Measurements from ENCODE around the gene SNRNP27.

The SNRNP27 gene

DNA sequence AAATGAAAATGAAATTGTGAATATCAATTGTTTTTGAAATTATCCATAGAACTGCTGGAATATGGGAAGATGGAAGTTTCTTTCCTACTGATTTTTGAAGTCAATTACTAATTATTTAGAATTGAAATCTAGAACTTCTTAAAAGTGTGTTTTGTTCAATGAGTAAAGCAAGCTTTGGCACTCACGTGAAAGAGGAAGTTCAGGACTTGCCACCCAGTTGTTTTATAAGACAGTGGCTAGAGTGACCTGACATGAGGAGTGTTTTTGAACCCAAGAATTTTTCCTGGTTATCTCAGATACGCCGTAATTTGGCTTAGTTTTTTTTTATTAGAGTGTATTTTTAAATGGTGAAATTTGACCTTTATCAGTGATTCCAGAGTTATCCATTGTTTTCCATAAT is 24.6 kb downstream of the SNRNP27 start:
- H3K4me3 ChIP-seq (ENCODE audit: low read length): no peak overlapping the region
- DNase-seq (ENCODE audit: low read depth): no peak
- TF ChIP-seq, protein P1, sequence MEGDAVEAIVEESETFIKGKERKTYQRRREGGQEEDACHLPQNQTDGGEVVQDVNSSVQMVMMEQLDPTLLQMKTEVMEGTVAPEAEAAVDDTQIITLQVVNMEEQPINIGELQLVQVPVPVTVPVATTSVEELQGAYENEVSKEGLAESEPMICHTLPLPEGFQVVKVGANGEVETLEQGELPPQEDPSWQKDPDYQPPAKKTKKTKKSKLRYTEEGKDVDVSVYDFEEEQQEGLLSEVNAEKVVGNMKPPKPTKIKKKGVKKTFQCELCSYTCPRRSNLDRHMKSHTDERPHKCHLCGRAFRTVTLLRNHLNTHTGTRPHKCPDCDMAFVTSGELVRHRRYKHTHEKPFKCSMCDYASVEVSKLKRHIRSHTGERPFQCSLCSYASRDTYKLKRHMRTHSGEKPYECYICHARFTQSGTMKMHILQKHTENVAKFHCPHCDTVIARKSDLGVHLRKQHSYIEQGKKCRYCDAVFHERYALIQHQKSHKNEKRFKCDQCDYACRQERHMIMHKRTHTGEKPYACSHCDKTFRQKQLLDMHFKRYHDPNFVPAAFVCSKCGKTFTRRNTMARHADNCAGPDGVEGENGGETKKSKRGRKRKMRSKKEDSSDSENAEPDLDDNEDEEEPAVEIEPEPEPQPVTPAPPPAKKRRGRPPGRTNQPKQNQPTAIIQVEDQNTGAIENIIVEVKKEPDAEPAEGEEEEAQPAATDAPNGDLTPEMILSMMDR (conservative IDR thresholded peaks at IDR 0.05; ENCODE audit: low read length): no peak

DNA sequence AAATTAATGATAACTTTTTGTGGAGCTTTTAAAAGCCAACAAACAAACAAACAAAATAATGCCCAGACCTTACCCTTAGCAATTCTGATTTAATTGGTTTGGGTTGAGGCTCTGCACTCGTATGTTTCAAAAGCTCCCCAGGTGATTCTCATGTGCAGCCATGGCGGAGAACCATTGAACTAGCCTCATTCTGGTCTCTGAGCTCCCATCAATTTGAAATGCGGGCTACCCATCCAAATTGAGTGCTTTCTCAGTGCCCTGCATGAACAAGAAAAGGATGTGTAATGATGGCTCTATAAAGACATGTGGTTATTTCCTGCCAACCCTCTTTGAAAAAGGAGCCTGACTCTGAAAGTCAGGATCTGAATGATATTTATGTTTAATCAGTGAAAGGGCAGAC is 29.4 kb downstream of the SNRNP27 start:
- H3K4me3 ChIP-seq (ENCODE audit: low read length): no peak overlapping the region

DNA sequence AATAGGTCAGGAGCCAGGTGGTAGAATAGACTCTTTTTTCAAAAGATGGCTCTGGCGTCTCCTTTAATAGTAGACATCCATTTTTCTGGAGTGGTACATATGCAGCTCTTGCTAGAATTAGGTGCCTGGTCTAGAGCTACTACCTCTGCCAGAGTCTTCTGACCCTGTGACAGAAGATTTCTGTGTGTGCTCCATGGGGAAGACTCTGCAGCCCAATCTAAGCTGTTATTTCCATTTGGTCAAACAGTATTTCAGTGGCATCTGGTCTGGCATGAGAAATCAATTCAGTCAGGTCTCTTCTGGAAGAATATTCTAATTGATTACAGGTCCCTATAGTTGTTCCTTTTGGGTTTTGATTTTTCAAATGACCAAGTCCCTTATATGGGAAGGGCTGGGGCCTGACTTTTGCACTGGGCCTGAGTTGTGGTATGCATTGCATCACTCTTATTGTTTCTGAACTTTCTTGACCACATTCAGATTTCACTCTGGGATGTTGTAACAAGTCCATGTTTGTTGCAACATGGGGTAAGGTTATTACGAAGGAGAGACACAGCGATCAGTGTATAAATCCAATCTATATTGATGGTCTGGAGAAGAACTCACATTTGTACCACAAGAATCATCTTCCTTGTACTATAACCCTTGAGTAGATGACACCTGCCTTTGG is 33.2 kb downstream of the SNRNP27 start:
- peak; percentile 74 for DNase-seq (ENCODE audit: low read depth)
- TF ChIP-seq, protein P1 (conservative IDR thresholded peaks at IDR 0.05; ENCODE audit: low read length): no peak
- no peak overlapping the region for H3K4me3 ChIP-seq (ENCODE audit: low read length)

More for the DNA sequence above, 29.4 kb downstream of the SNRNP27 start:
- TF ChIP-seq, protein P1 (conservative IDR thresholded peaks at IDR 0.05; ENCODE audit: low read length): no peak
- no peak for DNase-seq (ENCODE audit: low read depth)

DNA sequence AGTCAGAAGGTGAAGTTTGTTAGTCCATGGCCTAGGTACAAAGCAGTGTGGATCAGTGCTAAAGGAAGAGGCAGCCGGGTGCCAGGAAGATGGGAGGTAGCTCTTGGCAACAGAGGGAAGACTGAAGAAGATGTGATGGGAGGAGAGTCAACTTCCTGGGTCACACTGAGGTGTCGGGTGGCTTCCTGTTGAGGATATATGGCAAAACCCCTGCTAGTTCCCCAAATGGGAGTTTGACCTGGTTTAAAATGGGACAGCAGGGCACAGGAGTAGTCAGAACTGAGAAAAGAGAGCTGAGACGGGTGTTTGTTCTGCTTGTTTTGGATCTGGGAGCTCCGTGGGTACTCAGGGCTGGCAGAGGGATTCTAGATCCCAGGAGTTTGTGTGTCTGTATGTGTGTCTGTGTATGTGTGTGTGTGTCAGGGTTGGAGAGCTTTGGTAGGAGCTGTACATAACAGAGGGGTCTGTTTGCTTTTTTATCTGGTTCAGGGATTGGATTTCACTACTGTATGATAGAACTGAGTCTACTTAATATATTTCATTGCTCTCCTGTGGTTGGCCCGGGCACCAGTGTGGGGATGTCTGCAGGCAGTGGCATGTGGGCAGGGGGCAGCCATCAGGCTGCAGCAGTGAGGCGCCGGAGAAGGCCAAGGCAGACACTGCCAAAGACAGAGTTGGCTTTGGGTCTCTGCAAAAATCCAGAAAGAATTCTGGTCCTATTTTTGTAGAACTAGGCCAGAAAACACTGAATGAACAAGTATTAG is 38.3 kb downstream of the SNRNP27 start:
- TF ChIP-seq, protein P1 (conservative IDR thresholded peaks at IDR 0.05; ENCODE audit: low read length): no peak
- no peak overlapping the region for H3K4me3 ChIP-seq (ENCODE audit: low read length)

DNA sequence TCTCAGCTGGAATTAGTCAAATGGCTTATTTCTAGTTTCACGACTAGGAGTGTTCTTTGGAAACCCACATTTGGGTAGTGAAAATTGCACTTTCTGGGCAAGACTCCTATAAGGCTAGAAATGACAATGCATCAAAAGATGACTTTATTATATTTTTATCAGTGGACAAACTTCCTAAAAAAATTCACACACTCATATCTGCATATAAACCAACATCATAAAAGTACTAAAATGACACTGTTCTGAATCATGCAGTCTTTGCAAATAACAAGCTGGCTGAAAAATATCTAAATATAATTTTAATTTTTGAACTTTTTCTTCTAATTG is 38.8 kb downstream of the SNRNP27 start:
- TF ChIP-seq, protein P1 (conservative IDR thresholded peaks at IDR 0.05; ENCODE audit: low read length): no peak
- H3K4me3 ChIP-seq (ENCODE audit: low read length): no peak overlapping the region
- no peak for DNase-seq (ENCODE audit: low read depth)

More for the DNA sequence above, 38.3 kb downstream of the SNRNP27 start:
- no peak for DNase-seq (ENCODE audit: low read depth)

DNA sequence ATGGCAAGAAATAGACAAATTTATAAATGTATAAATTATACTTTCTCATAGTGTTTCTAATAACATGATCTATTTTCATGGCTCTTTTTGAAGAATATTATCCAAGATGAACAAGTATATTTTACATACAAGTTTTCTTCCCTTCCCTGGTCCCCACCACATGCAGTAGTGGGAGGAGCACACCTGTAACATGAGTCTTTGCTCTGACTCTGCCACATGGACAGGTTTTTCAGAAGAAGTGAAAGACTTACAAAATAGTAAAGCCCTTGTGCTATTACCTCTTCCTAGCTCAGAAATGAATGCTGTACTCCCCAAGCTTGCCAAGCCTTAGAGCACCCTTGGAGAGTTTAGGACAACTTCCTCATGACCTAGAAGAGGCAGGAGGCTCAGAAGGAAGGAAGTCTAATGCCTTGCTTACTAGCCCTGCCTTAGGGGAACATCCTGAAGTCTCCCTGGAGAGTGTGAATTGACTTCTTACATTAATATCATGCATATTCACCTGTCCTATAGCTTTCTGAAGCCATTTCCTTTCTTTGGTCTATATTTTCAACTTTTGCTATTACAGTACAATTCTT is 39.6 kb downstream of the SNRNP27 start:
- no peak for DNase-seq (ENCODE audit: low read depth)
- H3K4me3 ChIP-seq (ENCODE audit: low read length): no peak overlapping the region

More for the DNA sequence above, 39.6 kb downstream of the SNRNP27 start:
- TF ChIP-seq, protein P1 (conservative IDR thresholded peaks at IDR 0.05; ENCODE audit: low read length): no peak

All from AG10803 (cell line).